B cell (primary cell): ENCODE data around the gene PARVA. TPM values are rescaled to one million over a fixed set of nuclear protein-coding genes. Genes with fewer than 3 reads are reported as not detected.

Source experiments
- ATAC-seq: fragments of 200-7000 bp; cut with Tn5 transposase; one replicate; pipeline ENCODE4 v1.10.0; 2021; ENCODE audit warnings: low read depth, mild to moderate bottlenecking, moderate number of reproducible peaks, moderate library complexity
- CTCF ChIA-PET: fragments of 350-600 bp; sonication (Branson Sonifier 250); formaldehyde crosslinking; loops from one replicate; lab custom pipeline; 2021; ENCODE audit warnings: antibody characterized with exemption, inconsistent platforms; lab: Charles Lee
- POLR2A ChIA-PET: fragments of 350-600 bp; sonication (Branson Sonifier 250); formaldehyde crosslinking; loops from one replicate; lab custom pipeline; 2021; ENCODE audit warnings: antibody characterized with exemption; lab: Charles Lee
- DNase-seq: peaks from one replicate; pipeline ENCODE4 v3.0.0; 2013
- H2AFZ ChIP-seq: 2 replicates; pipeline ENCODE4 v1.6.1; 2012; ENCODE audit warnings: mild to moderate bottlenecking, low read depth, low read length; ENCODE audit not compliant: insufficient read depth, poor library complexity, severe bottlenecking
- H3K27ac ChIP-seq, 2 donors: 1 replicate in 1 of 2; 2 replicates in 1 of 2; pipeline ENCODE4 v1.5.1; 2012 to 2013; ENCODE audit warnings: low read length in 2 of 2, mild to moderate bottlenecking in 2 of 2, moderate library complexity in 1 of 2
- H3K27me3 ChIP-seq, 4 experiments: fragments of 200-600 bp in 1 of 4; sonication (generic) in 1 of 4; replicated peaks in 1 of 4; 1 replicate in 2 of 4; 2 replicates in 2 of 4; pipeline versions ENCODE4 v1.6.1 to v1.7.0; 2013 to 2016; ENCODE audit warnings: low read length in 3 of 4, mild to moderate bottlenecking in 2 of 4, mixed read lengths in 1 of 4, moderate library complexity in 1 of 4; ENCODE audit not compliant: insufficient read depth in 4 of 4, control insufficient read depth in 3 of 4; ENCODE audit errors: control extremely low read depth in 1 of 4
- H3K36me3 ChIP-seq, 2 experiments: replicated peaks in 1 of 2; 1 replicate in 1 of 2; 2 replicates in 1 of 2; pipeline versions ENCODE4 v1.6.1 to v1.7.1; 2013; ENCODE audit warnings: low read length in 1 of 2; ENCODE audit not compliant: insufficient read depth in 2 of 2, control insufficient read depth in 1 of 2; ENCODE audit errors: control extremely low read depth in 1 of 2, extremely low read depth in 1 of 2
- H3K4me1 ChIP-seq, 2 donors: fragments of 200-600 bp in 1 of 2; sonication (generic) in 1 of 2; 1 replicate in 1 of 2; 2 replicates in 1 of 2; pipeline versions ENCODE4 v1.5.1 to v1.6.1; 2013 to 2017; ENCODE audit warnings: low read length in 2 of 2; ENCODE audit not compliant: control insufficient read depth in 2 of 2, insufficient read depth in 2 of 2
- H3K4me2 ChIP-seq: replicated peaks from 2 replicates; pipeline ENCODE3; 2012; ENCODE audit warnings: mild to moderate bottlenecking, low read depth, low read length; ENCODE audit not compliant: poor library complexity, severe bottlenecking
- H3K4me3 ChIP-seq, 5 experiments: fragments of 200-600 bp in 1 of 5; sonication (generic) in 1 of 5; 1 replicate in 3 of 5; 2 replicates in 2 of 5; pipeline versions ENCODE4 v1.5.1 to v1.7.0; 2011 to 2016; ENCODE audit warnings: low read length in 4 of 5, mild to moderate bottlenecking in 4 of 5, low read depth in 2 of 5, control low read depth in 1 of 5, moderate library complexity in 1 of 5; ENCODE audit not compliant: insufficient read depth in 1 of 5; ENCODE audit errors: control extremely low read depth in 1 of 5, extremely low read depth in 1 of 5
- H3K79me2 ChIP-seq: fragments of 200-600 bp; sonication (generic); one replicate; pipeline ENCODE4 v1.6.0; 2016; ENCODE audit warnings: low read length; ENCODE audit not compliant: control insufficient read depth, insufficient read depth
- H3K9ac ChIP-seq: fragments of 200-600 bp; sonication (generic); 2 replicates; pipeline ENCODE4 v1.6.1; 2017; ENCODE audit warnings: mild to moderate bottlenecking, low read length, moderate library complexity
- H3K9me3 ChIP-seq, 3 donors: one replicate each; pipeline versions ENCODE4 v1.6.1 to v1.7.1; 2013; ENCODE audit warnings: low read length in 2 of 3; ENCODE audit not compliant: control insufficient read depth in 2 of 3, insufficient read depth in 1 of 3; ENCODE audit errors: control extremely low read depth in 1 of 3
- H4K20me1 ChIP-seq: 2 replicates; pipeline ENCODE4 v1.6.0; 2012; ENCODE audit warnings: mild to moderate bottlenecking, low read length; ENCODE audit not compliant: insufficient read depth, control insufficient read depth, poor library complexity, severe bottlenecking
- H3K27ac Mint-ChIP-seq: one replicate; pipeline ENCODE4 v1.8.0; 2021; ENCODE audit warnings: mixed read lengths
- H3K27me3 Mint-ChIP-seq: one replicate; pipeline ENCODE4 v1.8.0; 2021; ENCODE audit warnings: mixed read lengths
- H3K4me1 Mint-ChIP-seq: one replicate; pipeline ENCODE4 v1.8.0; 2021; ENCODE audit warnings: mixed read lengths
- H3K4me3 Mint-ChIP-seq: one replicate; pipeline ENCODE4 v1.8.0; 2021; ENCODE audit warnings: mixed read lengths
- H3K9me3 Mint-ChIP-seq: one replicate; pipeline ENCODE4 v1.8.0; 2022; ENCODE audit warnings: mixed read lengths; ENCODE audit not compliant: insufficient read depth
- CTCF ChIP-seq: fragments of 200-600 bp; IDR thresholded peaks from one replicate; pipeline ENCODE4 v1.8.0; 2022; ENCODE audit warnings: antibody characterized with exemption, mild to moderate bottlenecking
- EZH2 ChIP-seq: IDR thresholded peaks from 2 replicates; pipeline ENCODE4 v1.6.1; 2012; ENCODE audit warnings: borderline replicate concordance, low read depth, mild to moderate bottlenecking, moderate library complexity, low read length; ENCODE audit not compliant: insufficient read depth, poor library complexity, severe bottlenecking
- WGBS: methylation state at CpG from one replicate; pipeline ENCODE4 v1.1.5; 2013; ENCODE audit warnings: missing lambda C conversion rate; ENCODE audit not compliant: insufficient coverage; 5-methylcytosine and 5-hydroxymethylcytosine counted together
- intact Hi-C: fragments of 100-400 bp; cut with micrococcal nuclease; formaldehyde crosslinking; loops from one replicate; pipeline ENCODE4 v1.10.0; 2022
- polyA plus RNA-seq: library from polyadenylated mRNA; depleted of rRNA; stranded (reverse); fragments of >200 nt; gene quantifications from 2 replicates; pipeline ENCODE4 v1.2.3, GENCODE V29; 2012
- total RNA-seq, 2 donors: library from RNA; stranded (reverse); fragments of 120-200 nt in 1 of 2; gene quantifications; 1 replicate in 1 of 2; 2 replicates in 1 of 2; pipeline versions ENCODE4 v1.2.3 to v1.2.4, GENCODE V29; 2013 to 2022

PARVA gene
- total and polyA plus RNA-seq, 2 donors (not counting 1 experiment from before 2014, with no cell fraction given), result not detected

- DNase-seq (no peak), ATAC-seq (no peak)
- Histone ChIP-seq H3K79me2 (no peaks in the 10 kb centered on the region), H3K4me3 (no peak overlapping the region), H3K27me3 (no peaks in the 10 kb centered on the region), H2AFZ (no peak overlapping the region), H3K9me3 (no peaks in the 10 kb centered on the region), H4K20me1 (no peaks in the 10 kb centered on the region), H3K9ac (no peak overlapping the region), H3K27ac (no peak overlapping the region), H3K4me1 (no peaks in the 10 kb centered on the region), H3K36me3 (no peaks in the 10 kb centered on the region), H3K4me2 (no peak overlapping the region)
- WGBS, result no CpG with 5 or more reads among the region's 3 CpGs
- intact Hi-C loops, result no loop called here
- no peaks in the 10 kb centered on the region for H3K4me1 Mint-ChIP-seq
- H3K9me3 Mint-ChIP-seq, result no peaks in the 10 kb centered on the region
- POLR2A ChIA-PET, result no interaction called here
- CTCF ChIA-PET, result no interaction called here
- H3K27ac Mint-ChIP-seq, result no peak overlapping the region
- H3K4me3 Mint-ChIP-seq, result no peak overlapping the region
- H3K27me3 Mint-ChIP-seq, result no peaks in the 10 kb centered on the region
- TF ChIP-seq EZH2, result no peak
- TF ChIP-seq CTCF, result no peak
Observed at GRCh38 chr11:12499071-12499470, 121.7 kb downstream of the PARVA start.

- Histone ChIP-seq H3K27ac (no peak overlapping the region), H3K4me1 (no peaks in the 10 kb centered on the region)
- intact Hi-C loops, result no loop called here
Observed at GRCh38 chr11:12502046-12502445, 124.7 kb downstream of the PARVA start.

More at GRCh38 chr11:12502046-12502445, 124.7 kb downstream of the PARVA start:
- H3K4me1 Mint-ChIP-seq, result no peaks in the 10 kb centered on the region
- H3K4me3 Mint-ChIP-seq, result no peak overlapping the region
- H3K36me3 ChIP-seq, result no peaks in the 10 kb centered on the region
- H3K9ac ChIP-seq, result no peak overlapping the region
- no peaks in the 10 kb centered on the region for H3K79me2 ChIP-seq
- DNase-seq, result no peak
- H3K9me3 ChIP-seq, result no peaks in the 10 kb centered on the region
- ChIA-PET POLR2A (no interaction called here), CTCF (no interaction called here)
- H3K27ac Mint-ChIP-seq, result no peak overlapping the region
- no peaks in the 10 kb centered on the region for H3K27me3 ChIP-seq
- WGBS, result 100% methylated on average over 1 of the region's 2 CpGs
- ATAC-seq, result no peak
- H2AFZ ChIP-seq, result no peak overlapping the region
- H3K27me3 Mint-ChIP-seq, result no peaks in the 10 kb centered on the region
- no peaks in the 10 kb centered on the region for H3K9me3 Mint-ChIP-seq
- no peak overlapping the region for H3K4me3 ChIP-seq
- H4K20me1 ChIP-seq, result no peaks in the 10 kb centered on the region
- H3K4me2 ChIP-seq, result no peak overlapping the region
- TF ChIP-seq EZH2, result no peak
- no peak for TF ChIP-seq CTCF
